ENCODE measurements around the gene MMP3.
"Not testable (repeated sequence)": the region's sequence is repeated elsewhere in the genome, so short reads cannot be mapped to it uniquely, and the experiment has no call there.

The MMP3 gene

GRCh38 chr11:102843489-102843888, at the start of gene MMP3:
TSS of gene MMP3 (minus strand) at chr11:102843609. CDS start at chr11:102843546, 63 bp downstream.
- no peak for DNase-seq

- DNase-seq = no peak
Measured at GRCh38 chr11:102891736-102892135, 48.3 kb upstream of the MMP3 start.

GRCh38 chr11:102886999-102887398, 43.6 kb upstream of the MMP3 start:
- no peak for DNase-seq

GRCh38 chr11:102883141-102883540, 39.7 kb upstream of the MMP3 start:
- no peak for DNase-seq

- no peak for DNase-seq
Measured at GRCh38 chr11:102882389-102883024, 39.1 kb upstream of the MMP3 start.

GRCh38 chr11:102879801-102880200, 36.4 kb upstream of the MMP3 start:
- no peak for DNase-seq

- DNase-seq = no peak
Measured at GRCh38 chr11:102878595-102878994, 35.2 kb upstream of the MMP3 start.

- no peak for DNase-seq
Measured at GRCh38 chr11:102874852-102875251, 31.4 kb upstream of the MMP3 start, which contains the start of gene MMP12. TSS of gene MMP12 (minus strand) at chr11:102874982. CDS start at chr11:102874937, 45 bp downstream.

GRCh38 chr11:102869354-102869964, 26.1 kb upstream of the MMP3 start:
- DNase-seq = not testable (repeated sequence)

- DNase-seq = no peak
Measured at GRCh38 chr11:102868339-102868738, 24.9 kb upstream of the MMP3 start.

- no peak for DNase-seq
Measured at GRCh38 chr11:102864724-102865123, 21.3 kb upstream of the MMP3 start.

GRCh38 chr11:102853956-102854355, 10.5 kb upstream of the MMP3 start:
- DNase-seq = no peak

GRCh38 chr11:102853055-102853454, 9.6 kb upstream of the MMP3 start:
- no peak for DNase-seq

GRCh38 chr11:102850973-102851745, 7.8 kb upstream of the MMP3 start:
- no peak for DNase-seq

- no peak for DNase-seq
Measured at GRCh38 chr11:102849311-102849710, 5.9 kb upstream of the MMP3 start.

- no peak for DNase-seq
Measured at GRCh38 chr11:102846292-102846691, 2.9 kb upstream of the MMP3 start.

- DNase-seq = no peak
Measured at GRCh38 chr11:102842930-102843329, 479 bp downstream of the MMP3 start.

- DNase-seq = no peak
Measured at GRCh38 chr11:102840018-102840417, 3.4 kb downstream of the MMP3 start.

GRCh38 chr11:102837646-102838045, 5.8 kb downstream of the MMP3 start:
- no peak for DNase-seq

GRCh38 chr11:102837156-102837555, 6.3 kb downstream of the MMP3 start:
- no peak for DNase-seq

- no peak for DNase-seq
Measured at GRCh38 chr11:102836290-102836875, 7.0 kb downstream of the MMP3 start.

- DNase-seq = no peak
Measured at GRCh38 chr11:102833731-102834130, 9.7 kb downstream of the MMP3 start.

- no peak for DNase-seq
Measured at GRCh38 chr11:102832612-102833011, 10.8 kb downstream of the MMP3 start.

Measured in hematopoietic multipotent progenitor cell treated with erythropoietin and hydrocortisone succinate and interleukin-3 and kit ligand, for 6 days (in vitro differentiated cells).